HG03095 (cell line): ENCODE data around the gene ZNF132.
"Not testable (repeated sequence)": the region's sequence is repeated elsewhere in the genome, so short reads cannot be mapped to it uniquely, and the experiment has no call there.

Source experiments
- ATAC-seq: cut with Tn5 transposase; IDR thresholded peaks from one replicate; pipeline ENCODE4 v1.9.1; 2021; ENCODE audit warnings: moderate library complexity; ENCODE audit not compliant: unreplicated experiment

Gene ZNF132

GRCh38 chr19:58439576-58440554 lies at the start of gene ZNF132:
Gene ZNF132 (minus strand): TSS chr19:58440153. CDS start chr19:58439821, 332 bp downstream.
- peak; percentile 95 for ATAC-seq

- ATAC-seq: not testable (repeated sequence)
Measured at GRCh38 chr19:58484349-58484748, 44.4 kb upstream of the ZNF132 start.

GRCh38 chr19:58483776-58484175 lies 43.8 kb upstream of the ZNF132 start:
- no peak for ATAC-seq

DNA sequence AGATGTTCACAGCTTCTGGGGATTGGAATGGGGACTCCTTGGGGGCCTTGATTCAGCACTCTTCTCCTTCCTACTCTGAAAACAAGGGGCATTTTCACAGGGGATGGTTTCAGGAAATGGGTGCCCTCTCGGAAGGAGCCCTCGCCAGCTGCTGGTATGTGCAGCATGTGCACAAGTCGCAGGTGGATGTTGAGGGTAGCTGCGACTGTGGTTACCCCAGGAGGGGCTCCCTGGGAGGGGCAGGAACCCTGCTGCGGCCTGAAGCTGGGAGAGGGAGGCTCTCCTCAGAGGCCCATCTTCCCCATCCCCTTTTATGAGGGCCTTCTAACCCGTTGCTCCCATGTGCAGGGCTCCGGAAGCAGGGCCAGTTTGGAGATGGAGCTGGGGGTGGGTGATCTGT lies 42.4 kb upstream of the ZNF132 start:
- ATAC-seq: no peak

DNA sequence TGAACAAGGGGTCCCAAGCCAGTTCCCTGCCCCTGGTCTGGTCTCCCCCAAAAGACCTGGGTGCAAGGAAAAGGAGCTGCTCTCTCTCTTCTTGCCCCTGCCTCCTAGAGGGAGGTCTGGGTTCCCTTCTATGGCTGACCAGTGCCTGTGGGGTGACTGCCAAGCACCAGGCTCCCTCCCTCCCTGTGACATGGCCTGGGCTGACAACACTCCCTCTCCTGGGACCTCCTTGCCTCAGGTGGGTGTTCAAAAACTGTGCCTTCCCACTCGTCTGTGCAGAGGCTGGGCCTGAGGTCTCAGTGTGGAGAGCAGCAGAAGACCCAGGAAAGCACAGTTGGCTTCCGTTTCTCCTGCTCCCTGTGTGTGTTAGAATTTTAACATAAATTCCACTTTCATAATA lies 40.9 kb upstream of the ZNF132 start:
- no peak for ATAC-seq

- ATAC-seq: no peak
Measured at GRCh38 chr19:58480481-58480830, 40.5 kb upstream of the ZNF132 start.

GRCh38 chr19:58479736-58480480 lies 40.0 kb upstream of the ZNF132 start:
- ATAC-seq: no peak

DNA sequence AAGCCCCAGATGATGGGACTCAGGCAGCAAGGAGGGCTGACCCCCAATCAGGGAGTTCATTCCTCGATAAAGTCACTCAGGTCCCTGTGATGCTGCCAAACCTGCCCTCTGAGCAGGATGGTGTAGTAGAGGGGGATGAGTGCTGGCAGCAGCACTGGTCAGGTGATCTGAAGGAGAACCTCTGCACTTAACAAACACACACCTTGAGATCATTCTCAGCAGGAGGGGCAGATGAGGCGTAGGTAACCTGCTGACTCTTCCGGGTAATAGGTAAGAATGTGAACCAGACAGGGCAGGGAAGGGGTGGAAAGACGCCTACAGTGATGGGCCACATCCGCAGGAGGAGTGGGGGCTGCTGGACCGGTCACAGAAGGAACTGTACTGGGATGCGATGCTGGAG lies 39.4 kb upstream of the ZNF132 start:
- no peak for ATAC-seq

GRCh38 chr19:58477871-58478270 lies 37.9 kb upstream of the ZNF132 start:
- no peak for ATAC-seq

- ATAC-seq: no peak
Measured at GRCh38 chr19:58477130-58477529, 37.2 kb upstream of the ZNF132 start.

DNA sequence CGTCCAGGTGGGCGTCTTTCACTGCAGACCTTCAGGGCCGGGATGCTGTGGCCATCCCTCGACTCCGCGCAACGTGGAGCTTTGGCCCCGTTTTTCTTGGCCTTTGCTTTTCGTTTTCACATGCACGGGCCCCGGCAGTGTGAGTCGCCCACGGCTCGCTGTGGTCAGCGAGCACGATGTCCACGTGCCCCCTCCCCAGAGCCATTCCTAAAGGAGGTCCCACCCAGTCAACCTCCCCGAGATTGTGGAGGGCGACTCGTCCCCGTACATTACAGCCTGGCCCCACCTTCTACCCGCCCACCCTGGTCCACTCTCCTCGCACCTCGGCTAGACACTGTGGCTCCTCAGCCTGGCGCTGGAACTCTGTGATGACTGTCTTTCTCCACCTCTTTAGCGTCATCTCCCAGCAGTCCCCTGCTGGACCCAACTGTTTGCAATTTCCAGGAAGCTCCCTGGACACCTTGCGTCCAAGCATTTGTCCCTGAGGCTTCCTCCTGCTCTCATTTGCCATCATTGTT lies 36.6 kb upstream of the ZNF132 start:
- no peak for ATAC-seq

- peak; percentile 74 for ATAC-seq
Measured at GRCh38 chr19:58475714-58476497, 36.0 kb upstream of the ZNF132 start, which contains the start of gene ZNF446. Gene ZNF446 (plus strand): TSS chr19:58476352. CDS start chr19:58477219, 867 bp downstream.

DNA sequence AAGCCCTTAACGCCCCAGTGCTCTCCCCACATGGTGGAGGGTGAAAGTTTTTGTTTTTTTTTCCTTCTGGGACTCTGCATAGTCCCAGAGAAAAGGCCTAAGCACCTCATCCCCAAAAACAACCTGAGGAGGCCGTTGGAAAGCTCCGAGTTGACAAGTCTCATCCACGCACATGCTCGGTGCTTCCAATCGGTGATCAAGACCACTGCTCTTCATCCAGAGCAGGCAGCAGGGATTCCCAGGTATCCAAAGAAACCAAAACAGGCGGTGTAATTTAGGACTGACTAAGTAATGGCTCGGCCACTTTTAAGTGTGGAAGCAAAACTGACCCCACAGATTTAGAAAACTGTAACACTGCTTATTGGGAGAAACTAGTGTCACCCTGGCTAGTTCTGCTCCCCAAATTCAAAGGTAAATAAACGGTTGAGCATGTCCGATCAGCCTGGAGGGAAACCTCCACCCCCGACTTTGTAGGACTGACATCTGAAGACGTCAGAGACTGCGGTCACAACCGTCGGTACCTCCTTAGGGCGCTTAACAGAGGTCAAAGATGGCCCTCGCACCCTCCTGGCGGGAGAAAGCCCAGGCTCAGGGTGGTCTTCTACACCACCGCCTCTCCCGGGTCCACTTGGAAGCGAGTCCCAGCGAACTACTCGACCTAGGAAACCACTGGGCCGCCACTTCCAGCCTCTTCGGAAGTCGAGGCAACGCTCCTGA lies 35.2 kb upstream of the ZNF132 start:
- ATAC-seq: no peak

- no peak for ATAC-seq
Measured at GRCh38 chr19:58474291-58474996, 34.5 kb upstream of the ZNF132 start.

GRCh38 chr19:58473775-58474174 lies 33.8 kb upstream of the ZNF132 start:
- ATAC-seq: no peak

GRCh38 chr19:58471736-58472135 lies 31.8 kb upstream of the ZNF132 start:
- ATAC-seq: no peak

- not testable (repeated sequence) for ATAC-seq
Measured at GRCh38 chr19:58470837-58471543, 31.0 kb upstream of the ZNF132 start.

DNA sequence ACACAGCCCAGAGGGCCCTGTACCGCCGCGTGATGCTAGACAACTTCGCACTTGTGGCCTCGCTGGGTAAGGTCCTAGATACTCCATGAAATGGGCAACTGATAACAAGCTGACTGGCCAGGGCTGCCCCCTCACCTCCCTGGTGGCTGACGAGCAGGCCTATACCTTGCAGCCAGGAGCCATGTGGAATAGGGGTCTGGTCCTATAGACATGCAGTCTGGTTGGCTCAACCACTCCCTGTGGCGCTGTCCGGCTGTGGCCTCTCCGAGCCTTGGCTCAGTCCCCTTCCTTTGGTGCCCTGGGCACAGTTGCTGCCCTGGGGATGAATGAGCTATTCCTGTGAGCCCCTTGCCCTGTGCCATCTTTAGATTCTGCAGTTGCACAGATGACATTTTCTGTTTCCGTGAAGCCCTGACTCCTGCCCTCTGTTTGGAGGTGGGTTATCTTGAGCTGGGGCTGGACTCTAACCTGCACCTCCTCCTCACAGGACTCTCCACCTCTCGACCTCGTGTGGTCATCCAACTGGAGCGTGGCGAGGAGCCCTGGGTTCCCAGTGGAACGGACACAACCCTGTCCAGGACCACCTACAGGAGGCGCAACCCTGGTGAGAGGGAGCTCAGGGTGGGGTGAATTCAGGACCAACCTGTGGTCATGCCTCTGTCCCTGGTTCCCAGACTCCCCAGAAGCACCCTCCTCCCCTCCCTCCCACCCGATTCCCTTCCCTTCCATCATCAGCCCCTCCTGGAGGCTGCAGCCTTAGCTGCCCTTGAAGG lies 29.5 kb upstream of the ZNF132 start:
- ATAC-seq: no peak
